ENCODE measurements around the gene SYCP2. TPM values are rescaled to one million over a fixed set of nuclear protein-coding genes. Genes with fewer than 3 reads are reported as not detected.

Gene SYCP2
- total RNA-seq, 6 donors from 2014 or later = 1.1 to 13.3 (median 2.0) TPM

- H3K36me3 ChIP-seq = peaks cover 0 to 15% (median 3%) of the 10 kb centered on the region in 4 donors
- H3K4me3 ChIP-seq = no peak overlapping the region
- no peaks in the 10 kb centered on the region for H3K27me3 ChIP-seq
- TF ChIP-seq CTCF (IDR thresholded peaks at IDR 0.05) (no peak), EP300 (IDR thresholded peaks at IDR 0.05) (no peak)
- ATAC-seq (ENCODE audit: low FRiP score in 2 of 2) = no peak
- H3K4me1 ChIP-seq = peaks cover 6 to 15% (median 10%) of the 10 kb centered on the region in 4 donors
- H3K27ac ChIP-seq = no peak overlapping the region
- WGBS, 2 donors = 72 to 78% methylated on average over 4 of the region's 4 CpGs
- H3K9me3 ChIP-seq = no peaks in the 10 kb centered on the region
- no peak for DNase-seq
Measured at GRCh38 chr20:59837623-59838394, 95.6 kb downstream of the SYCP2 start.

GRCh38 chr20:59836767-59837166 is 96.7 kb downstream of the SYCP2 start:
- Histone ChIP-seq H3K27ac (no peak overlapping the region), H3K4me3 (peak overlapping the region in 2 of 4 donors; percentile 9 to 30), H3K4me1 (peaks cover 6 to 15% (median 11%) of the 10 kb centered on the region in 4 donors), H3K9me3 (no peaks in the 10 kb centered on the region), H3K27me3 (no peaks in the 10 kb centered on the region), H3K36me3 (peaks cover 0 to 8% (median 2%) of the 10 kb centered on the region in 4 donors)
- 45 to 47% methylated on average over 6 of the region's 6 CpGs for WGBS, 2 donors
- ATAC-seq (ENCODE audit: low FRiP score in 2 of 2) (no peak), DNase-seq (peak in 1 of 2 donors; percentile 19)
- TF ChIP-seq POLR2A (IDR thresholded peaks at IDR 0.05) = no peak
- no peak for TF ChIP-seq EP300 (IDR thresholded peaks at IDR 0.05)
- TF ChIP-seq CTCF (IDR thresholded peaks at IDR 0.05) = no peak
- TF ChIP-seq POLR2AphosphoS5 (IDR thresholded peaks at IDR 0.05) = no peak

- H3K4me3 ChIP-seq = peak overlapping the region in 2 of 4 donors; percentile 9 to 30
- peak in 1 of 2 donors; percentile 62 for DNase-seq
- no peaks in the 10 kb centered on the region for H3K27me3 ChIP-seq
- no peaks in the 10 kb centered on the region for H3K36me3 ChIP-seq
- peak overlapping the region in 2 of 4 donors; percentile 6 to 30 for H3K27ac ChIP-seq
- H3K9me3 ChIP-seq = no peaks in the 10 kb centered on the region
- H3K4me1 ChIP-seq = peaks cover 6 to 23% (median 16%) of the 10 kb centered on the region in 4 donors
- TF ChIP-seq POLR2AphosphoS5 (IDR thresholded peaks at IDR 0.05) = peak in 1 of 2 donors; percentile 53
- TF ChIP-seq EP300 (IDR thresholded peaks at IDR 0.05) = no peak
- peak in 1 of 4 donors; percentile 53 for TF ChIP-seq POLR2A (IDR thresholded peaks at IDR 0.05)
- 7 to 11% methylated on average over 13 to 16 of the region's 16 CpGs for WGBS, 2 donors
- ATAC-seq (ENCODE audit: low FRiP score in 2 of 2) = peak; percentile 57 to 60
Measured at GRCh38 chr20:59835448-59836395, 97.7 kb downstream of the SYCP2 start.

- no peaks in the 10 kb centered on the region for H3K9me3 ChIP-seq
- TF ChIP-seq CTCF (IDR thresholded peaks at IDR 0.05) (no peak), POLR2A (IDR thresholded peaks at IDR 0.05) (no peak), POLR2AphosphoS5 (IDR thresholded peaks at IDR 0.05) (no peak), EP300 (IDR thresholded peaks at IDR 0.05) (no peak)
- H3K4me1 ChIP-seq = peaks cover 6 to 25% (median 16%) of the 10 kb centered on the region in 4 donors
- no peak for DNase-seq
- H3K4me3 ChIP-seq = no peak overlapping the region
- no peaks in the 10 kb centered on the region for H3K27me3 ChIP-seq
- no peaks in the 10 kb centered on the region for H3K36me3 ChIP-seq
- no peak for ATAC-seq (ENCODE audit: low FRiP score in 2 of 2)
- 52 to 67% methylated on average over 2 of the region's 2 CpGs for WGBS, 2 donors
- H3K27ac ChIP-seq = no peak overlapping the region
Measured at GRCh38 chr20:59835057-59835447, 98.4 kb downstream of the SYCP2 start.
